Endodermal cell (in vitro differentiated cells): ENCODE results near the gene MED13L. TPM values are rescaled to one million over a fixed set of nuclear protein-coding genes. Genes with fewer than 3 reads are reported as not detected.

ENCODE experiments used
- DNase-seq: peaks from one replicate; pipeline ENCODE4 v3.0.0-alpha.2; 2017
- H3K27ac ChIP-seq: 2 replicates; pipeline ENCODE4 v1.5.1; 2013; ENCODE audit warnings: mild to moderate bottlenecking, low read depth, low read length, moderate library complexity
- H3K27me3 ChIP-seq: 2 replicates; pipeline ENCODE4 v1.6.1; 2013; ENCODE audit warnings: mild to moderate bottlenecking, low read length, moderate library complexity; ENCODE audit not compliant: insufficient read depth, control insufficient read depth, poor library complexity, severe bottlenecking
- H3K36me3 ChIP-seq: 2 replicates; pipeline ENCODE4 v1.7.0; 2013; ENCODE audit warnings: mild to moderate bottlenecking, low read length, moderate library complexity; ENCODE audit not compliant: control insufficient read depth, insufficient read depth
- H3K4me1 ChIP-seq: one replicate; pipeline ENCODE4 v1.7.0; 2013; ENCODE audit warnings: low read length; ENCODE audit not compliant: control insufficient read depth, insufficient read depth
- H3K4me3 ChIP-seq: 2 replicates; pipeline ENCODE4 v1.5.1; 2013; ENCODE audit warnings: mild to moderate bottlenecking, low read length, moderate library complexity
- H3K9ac ChIP-seq: 2 replicates; pipeline ENCODE4 v1.6.1; 2013; ENCODE audit warnings: mild to moderate bottlenecking, low read length, moderate library complexity; ENCODE audit not compliant: poor library complexity, severe bottlenecking; ENCODE audit errors: extremely low read depth
- H3K9me3 ChIP-seq: 2 replicates; pipeline ENCODE4 v1.6.1; 2013; ENCODE audit warnings: mild to moderate bottlenecking, low read length, moderate library complexity; ENCODE audit not compliant: control insufficient read depth
- H3K27ac Mint-ChIP-seq: 2 replicates; pipeline ENCODE4 v1.8.0; 2020; ENCODE audit warnings: mixed read lengths
- H3K27me3 Mint-ChIP-seq: 2 replicates; pipeline ENCODE4 v1.8.0; 2021; ENCODE audit warnings: mild to moderate bottlenecking, mixed read lengths; ENCODE audit not compliant: insufficient read depth
- H3K36me3 Mint-ChIP-seq: 2 replicates; pipeline ENCODE4 v1.8.0; 2020; ENCODE audit warnings: low read depth, mixed read lengths
- H3K4me1 Mint-ChIP-seq: 2 replicates; pipeline ENCODE4 v1.8.0; 2020; ENCODE audit warnings: mixed read lengths
- H3K4me3 Mint-ChIP-seq: 2 replicates; pipeline ENCODE4 v1.8.0; 2020; ENCODE audit warnings: mild to moderate bottlenecking, moderate library complexity, mixed read lengths
- H3K9me3 Mint-ChIP-seq: 2 replicates; pipeline ENCODE4 v1.8.0; 2020; ENCODE audit warnings: mild to moderate bottlenecking, mixed read lengths
- WGBS, 2 experiments: methylation state at CpG; one replicate each; pipeline versions ENCODE4 v1.1.5 to v1.1.7; 2013; ENCODE audit warnings: missing lambda C conversion rate in 2 of 2, mixed read lengths in 1 of 2; ENCODE audit not compliant: insufficient coverage in 1 of 2, insufficient read length in 1 of 2; 5-methylcytosine and 5-hydroxymethylcytosine counted together
- total RNA-seq, 2 donors: library from RNA; stranded (reverse); fragmentation: NEBNext Ultra II Directional in 1 of 2; extraction: Animal tissue kit (Norgen Biotek cat#: 25700) in 1 of 2; gene quantifications; 2 replicates in 1 of 2; 3 replicates in 1 of 2; pipeline ENCODE4 v1.2.1, GENCODE V29; 2021
- TF ChIP-seq, protein P1 (sequence below): fragments of 200-600 bp; sonication (generic); conservative IDR thresholded peaks from 2 replicates; pipeline ENCODE4 v1.5.0; 2021; ENCODE audit warnings: antibody characterized with exemption, mild to moderate bottlenecking

MED13L gene
- total RNA-seq, 2 donors from 2014 or later = 101 to 111 TPM

- Histone ChIP-seq H3K4me1 (no peaks in the 10 kb centered on the region), H3K36me3 (peaks cover 74% of the 10 kb centered on the region), H3K4me3 (no peak overlapping the region), H3K27ac (no peak overlapping the region), H3K9ac (no peak overlapping the region), H3K9me3 (no peaks in the 10 kb centered on the region), H3K27me3 (no peaks in the 10 kb centered on the region)
- H3K36me3 Mint-ChIP-seq = peaks cover 32% of the 10 kb centered on the region
- no peak for DNase-seq
- H3K4me1 Mint-ChIP-seq = peaks cover 40% of the 10 kb centered on the region
- H3K27me3 Mint-ChIP-seq = no peaks in the 10 kb centered on the region
- TF ChIP-seq, protein P1, sequence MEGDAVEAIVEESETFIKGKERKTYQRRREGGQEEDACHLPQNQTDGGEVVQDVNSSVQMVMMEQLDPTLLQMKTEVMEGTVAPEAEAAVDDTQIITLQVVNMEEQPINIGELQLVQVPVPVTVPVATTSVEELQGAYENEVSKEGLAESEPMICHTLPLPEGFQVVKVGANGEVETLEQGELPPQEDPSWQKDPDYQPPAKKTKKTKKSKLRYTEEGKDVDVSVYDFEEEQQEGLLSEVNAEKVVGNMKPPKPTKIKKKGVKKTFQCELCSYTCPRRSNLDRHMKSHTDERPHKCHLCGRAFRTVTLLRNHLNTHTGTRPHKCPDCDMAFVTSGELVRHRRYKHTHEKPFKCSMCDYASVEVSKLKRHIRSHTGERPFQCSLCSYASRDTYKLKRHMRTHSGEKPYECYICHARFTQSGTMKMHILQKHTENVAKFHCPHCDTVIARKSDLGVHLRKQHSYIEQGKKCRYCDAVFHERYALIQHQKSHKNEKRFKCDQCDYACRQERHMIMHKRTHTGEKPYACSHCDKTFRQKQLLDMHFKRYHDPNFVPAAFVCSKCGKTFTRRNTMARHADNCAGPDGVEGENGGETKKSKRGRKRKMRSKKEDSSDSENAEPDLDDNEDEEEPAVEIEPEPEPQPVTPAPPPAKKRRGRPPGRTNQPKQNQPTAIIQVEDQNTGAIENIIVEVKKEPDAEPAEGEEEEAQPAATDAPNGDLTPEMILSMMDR = no peak
- no peaks in the 10 kb centered on the region for H3K9me3 Mint-ChIP-seq
- H3K27ac Mint-ChIP-seq = no peak overlapping the region
- H3K4me3 Mint-ChIP-seq = no peak overlapping the region
- 88 to 93% methylated on average over 8 of the region's 8 CpGs for WGBS, 2 experiments
These were observed 288.6 kb downstream of the MED13L start for GRCh38 chr12:115988625-115989563.

DNA sequence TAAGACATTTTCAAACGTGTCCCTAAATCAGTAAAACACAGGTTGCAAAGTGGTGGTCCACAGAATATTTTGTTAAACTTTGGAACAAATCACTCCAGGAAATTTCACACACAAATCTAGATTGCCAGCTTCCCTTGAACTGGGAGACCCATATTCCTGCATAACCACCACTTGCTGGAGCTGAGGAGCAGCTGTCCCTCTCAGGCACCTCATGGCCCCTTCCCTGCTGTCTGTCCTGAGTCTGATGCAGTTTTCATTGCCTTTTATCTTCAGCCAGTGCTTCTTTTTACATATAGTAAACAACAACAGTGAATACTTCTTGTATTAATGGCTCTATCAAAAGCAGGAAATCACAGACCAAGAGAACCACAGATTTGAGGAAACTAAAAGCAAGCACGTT lies 289.3 kb downstream of the MED13L start:
- 40 to 51% methylated on average over 2 of the region's 2 CpGs for WGBS, 2 experiments
- H3K36me3 Mint-ChIP-seq = peaks cover 32% of the 10 kb centered on the region

GRCh38 chr12:115984616-115985015 lies 292.9 kb downstream of the MED13L start:
- no peaks in the 10 kb centered on the region for H3K9me3 ChIP-seq
- no peak overlapping the region for H3K9ac ChIP-seq
- H3K27me3 ChIP-seq = no peaks in the 10 kb centered on the region
- H3K4me3 ChIP-seq = no peak overlapping the region
- H3K4me1 ChIP-seq = no peaks in the 10 kb centered on the region
- TF ChIP-seq, protein P1 = no peak
- H3K4me1 Mint-ChIP-seq = peaks cover 32% of the 10 kb centered on the region
- WGBS, 2 experiments = 90 to 100% methylated on average over 1 to 4 of the region's 4 CpGs
- DNase-seq = no peak
- H3K4me3 Mint-ChIP-seq = no peak overlapping the region
- H3K27ac Mint-ChIP-seq = no peak overlapping the region
- H3K36me3 Mint-ChIP-seq = peaks cover 41% of the 10 kb centered on the region
- no peaks in the 10 kb centered on the region for H3K27me3 Mint-ChIP-seq
- H3K36me3 ChIP-seq = peaks cover 82% of the 10 kb centered on the region
- H3K27ac ChIP-seq = no peak overlapping the region
- H3K9me3 Mint-ChIP-seq = no peaks in the 10 kb centered on the region

More for the DNA sequence above, 289.3 kb downstream of the MED13L start:
- TF ChIP-seq, protein P1 = no peak
- H3K4me1 Mint-ChIP-seq = peaks cover 40% of the 10 kb centered on the region
- H3K4me3 Mint-ChIP-seq = no peak overlapping the region
- Histone ChIP-seq H3K4me3 (no peak overlapping the region), H3K9me3 (no peaks in the 10 kb centered on the region), H3K4me1 (no peaks in the 10 kb centered on the region), H3K27me3 (no peaks in the 10 kb centered on the region), H3K27ac (no peak overlapping the region), H3K36me3 (peaks cover 75% of the 10 kb centered on the region), H3K9ac (no peak overlapping the region)
- peak overlapping the region; percentile 80 for H3K27ac Mint-ChIP-seq
- no peaks in the 10 kb centered on the region for H3K9me3 Mint-ChIP-seq
- no peaks in the 10 kb centered on the region for H3K27me3 Mint-ChIP-seq
- peak; percentile 74 for DNase-seq
